ENCODE data around the gene MIF4GD. TPM values are rescaled to one million over a fixed set of nuclear protein-coding genes. Genes with fewer than 3 reads are reported as not detected.

The MIF4GD gene
- polyA plus RNA-seq, 2 of the 4 experiments (the other 2 are of a cell fraction), result 23.9 to 61.0 TPM

DNA sequence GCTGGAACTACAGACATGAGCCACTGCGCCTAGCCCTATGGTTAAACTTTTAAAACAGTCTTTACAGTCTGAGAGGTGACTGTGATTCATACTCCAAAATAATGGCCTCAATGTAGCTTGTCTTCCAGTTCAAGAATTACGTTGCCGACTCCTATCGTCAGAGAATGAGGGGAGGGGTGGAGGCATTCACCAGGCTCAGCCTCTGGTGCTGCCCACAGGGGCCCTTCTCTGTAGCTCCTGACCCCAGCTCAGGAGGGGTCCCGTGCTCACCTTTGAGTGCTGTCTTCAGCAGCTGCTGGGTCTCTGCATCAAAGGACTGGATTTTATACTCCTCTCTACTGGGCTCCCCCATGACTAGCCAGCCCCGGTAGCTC, 1.2 kb downstream of the MIF4GD start:
- ATAC-seq (peak in 1 of 2 experiments; percentile 9; a peak in 3 of 6 replicates), FAIRE-seq (no peak)

DNA sequence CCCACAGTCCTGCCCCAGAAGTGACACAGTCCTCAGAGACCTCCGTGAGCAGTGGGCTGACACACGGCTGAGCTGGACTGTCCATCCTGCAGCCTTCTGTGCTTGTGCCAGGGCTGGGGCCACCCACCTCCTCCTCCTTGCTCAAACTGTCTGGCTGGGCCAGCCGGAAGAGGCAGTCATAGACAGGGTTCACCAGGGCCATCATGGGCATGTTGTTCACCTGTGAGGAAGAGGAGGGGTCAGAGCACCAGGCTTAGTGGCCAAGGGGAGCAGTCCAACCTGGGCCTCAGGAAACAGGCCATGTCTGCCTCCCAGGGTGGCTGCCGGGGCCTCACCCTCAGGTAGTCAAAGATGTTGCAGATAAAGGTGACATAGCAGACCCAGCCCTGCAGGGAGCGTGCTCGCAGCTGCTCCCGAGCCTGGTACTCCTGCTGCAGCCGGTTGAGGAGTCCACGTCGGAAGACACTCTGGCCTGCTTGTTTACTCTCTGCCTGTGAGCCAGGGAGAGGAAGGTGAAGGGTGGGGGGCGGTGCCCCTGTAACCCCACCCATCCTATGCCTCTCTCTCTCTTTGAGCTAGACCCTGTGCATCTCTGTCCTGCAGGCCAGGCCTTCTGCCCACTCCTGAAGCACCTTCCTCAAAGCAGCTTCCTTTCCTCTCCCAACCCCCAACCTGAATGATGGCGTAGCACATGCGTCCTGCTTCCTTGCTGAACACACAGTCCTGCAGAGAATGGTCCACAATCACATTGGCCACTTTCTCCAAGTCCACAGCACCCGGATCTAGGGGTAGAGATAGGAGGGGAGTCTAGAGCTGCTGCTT, 3.4 kb downstream of the MIF4GD start:
- CTCF ChIA-PET, result interaction anchor here (0.6 to 8.4 kb wide), 11 partner anchors 15 to 208 kb away, joined by 3 to 110 read pairs (median 3); partner anchors contain the start of gene GRB2
- 59% methylated on average over 14 of the region's 14 CpGs for WGBS (ENCODE audit: missing lambda C conversion rate)
- Histone ChIP-seq H3K4me2 (no peak overlapping the region), H3K27ac (no peak overlapping the region), H3K9me3 (no peaks in the 10 kb centered on the region), H3K4me3 (no peak overlapping the region), H3K4me1 (peaks cover 30% of the 10 kb centered on the region)
- peak in 1 of 2 experiments; percentile 68 for DNase-seq (ENCODE audit: low read depth in 1 of 2, low spot score in 1 of 2)
- FAIRE-seq, result no peak
- POLR2A ChIA-PET, result interaction anchor here (0.9 kb wide), 1 partner anchor 138 kb away, joined by 3 read pairs; the partner anchor contains the start of gene GRB2
- ATAC-seq, result peak in 1 of 2 experiments; percentile 33; a peak in 3 of 6 replicates
- no peak for TF ChIP-seq TP53 (CRISPR knock-in tag; IDR thresholded peaks at IDR 0.05)
- no peak for TF ChIP-seq MYC (IDR thresholded peaks at IDR 0.05; ENCODE audit: borderline replicate concordance, low read length)
- TF ChIP-seq EHMT2 (IDR thresholded peaks at IDR 0.05; ENCODE audit: low read depth), result no peak
- no peak for TF ChIP-seq BHLHE40 (IDR thresholded peaks at IDR 0.05; ENCODE audit: low read depth, low read length)
- TF ChIP-seq, protein P1, sequence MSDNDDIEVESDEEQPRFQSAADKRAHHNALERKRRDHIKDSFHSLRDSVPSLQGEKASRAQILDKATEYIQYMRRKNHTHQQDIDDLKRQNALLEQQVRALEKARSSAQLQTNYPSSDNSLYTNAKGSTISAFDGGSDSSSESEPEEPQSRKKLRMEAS (IDR thresholded peaks at IDR 0.05), result no peak; the same call in 1 of the 2 replicates
- TF ChIP-seq JUN (IDR thresholded peaks at IDR 0.05), result peak in 1 of 2 experiments; percentile 44; a peak in 1 of 5 replicates
- no peak for TF ChIP-seq HOXB13 (CRISPR knock-in tag; IDR thresholded peaks at IDR 0.05; ENCODE audit: low read depth)
- TF ChIP-seq TFCP2L1 (CRISPR knock-in tag; IDR thresholded peaks at IDR 0.05), result no peak
- TF ChIP-seq EHF (CRISPR knock-in tag; IDR thresholded peaks at IDR 0.05), result no peak
- TF ChIP-seq, protein P2, sequence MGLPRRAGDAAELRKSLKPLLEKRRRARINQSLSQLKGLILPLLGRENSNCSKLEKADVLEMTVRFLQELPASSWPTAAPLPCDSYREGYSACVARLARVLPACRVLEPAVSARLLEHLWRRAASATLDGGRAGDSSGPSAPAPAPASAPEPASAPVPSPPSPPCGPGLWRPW (IDR thresholded peaks at IDR 0.05), result no peak
- no peak for TF ChIP-seq ATOH8 (CRISPR knock-in tag; IDR thresholded peaks at IDR 0.05; ENCODE audit: low read depth)
- no peak for TF ChIP-seq RFX5 (IDR thresholded peaks at IDR 0.05)
- no peak for TF ChIP-seq EP300 (IDR thresholded peaks at IDR 0.05)
- TF ChIP-seq PHF8 (IDR thresholded peaks at IDR 0.05; ENCODE audit: borderline replicate concordance, low read depth), result no peak
- TF ChIP-seq KDM5A (IDR thresholded peaks at IDR 0.05), result no peak
- TF ChIP-seq, protein P3, sequence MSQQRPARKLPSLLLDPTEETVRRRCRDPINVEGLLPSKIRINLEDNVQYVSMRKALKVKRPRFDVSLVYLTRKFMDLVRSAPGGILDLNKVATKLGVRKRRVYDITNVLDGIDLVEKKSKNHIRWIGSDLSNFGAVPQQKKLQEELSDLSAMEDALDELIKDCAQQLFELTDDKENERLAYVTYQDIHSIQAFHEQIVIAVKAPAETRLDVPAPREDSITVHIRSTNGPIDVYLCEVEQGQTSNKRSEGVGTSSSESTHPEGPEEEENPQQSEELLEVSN (IDR thresholded peaks at IDR 0.05; ENCODE audit: borderline replicate concordance, low read depth), result no peak
- TF ChIP-seq CBX2 (IDR thresholded peaks at IDR 0.05; ENCODE audit: borderline replicate concordance, low read depth), result no peak
- TF ChIP-seq RAD21 (conservative IDR thresholded peaks at IDR 0.05 in 1 of 2, IDR thresholded peaks at IDR 0.05 in 1 of 2), result 0 out of 5 replicates have a peak, but pooled peaks of 1 of the 2 experiments have one; percentile 24
- no peak for TF ChIP-seq NR3C1 (IDR thresholded peaks at IDR 0.05)
- no peak for TF ChIP-seq POLR2AphosphoS2 (conservative IDR thresholded peaks at IDR 0.05; ENCODE audit: low read length)
- no peak for TF ChIP-seq CEBPB (IDR thresholded peaks at IDR 0.05)
- no peak for TF ChIP-seq ZSCAN20 (CRISPR knock-in tag; IDR thresholded peaks at IDR 0.05)
- TF ChIP-seq CTCF (IDR thresholded peaks at IDR 0.05), result 0 out of 3 replicates have a peak, but pooled peaks have one; percentile 7
- TF ChIP-seq CBX8 (IDR thresholded peaks at IDR 0.05), result no peak
- TF ChIP-seq RNF2 (IDR thresholded peaks at IDR 0.05; ENCODE audit: borderline replicate concordance, low read depth), result no peak
- no peak for TF ChIP-seq MAFK (IDR thresholded peaks at IDR 0.05; ENCODE audit: partially characterized antibody)
- TF ChIP-seq USF2 (IDR thresholded peaks at IDR 0.05), result no peak
- no peak for TF ChIP-seq FOSL2 (IDR thresholded peaks at IDR 0.05)
- no peak for TF ChIP-seq FOSL2 (CRISPR knock-in tag; IDR thresholded peaks at IDR 0.05)
- TF ChIP-seq HEYL (CRISPR knock-in tag; IDR thresholded peaks at IDR 0.05), result no peak
- peak; percentile 44; the same call in 1 of the 2 replicates for TF ChIP-seq GATA3 (IDR thresholded peaks at IDR 0.05; ENCODE audit: borderline replicate concordance)
- no peak for TF ChIP-seq FOSB (CRISPR knock-in tag; IDR thresholded peaks at IDR 0.05)

More for the DNA sequence above, 1.2 kb downstream of the MIF4GD start:
- Histone ChIP-seq H3K4me3 (peak overlapping the region; percentile 93), H3K4me2 (peak overlapping the region; percentile 95), H3K4me1 (peaks cover 26% of the 10 kb centered on the region), H3K27ac (peak overlapping the region; percentile 95 to 96), H3K9me3 (no peaks in the 10 kb centered on the region)
- CTCF ChIA-PET, result interaction anchor here (0.6 to 8.4 kb wide), 31 partner anchors 9 to 308 kb away, joined by 3 to 110 read pairs (median 11); partner anchors contain the start of genes GGA3, GRB2, MRPS7 and SLC25A19
- DNase-seq (ENCODE audit: low read depth in 1 of 2, low spot score in 1 of 2), result no peak
- WGBS (ENCODE audit: missing lambda C conversion rate), result 46% methylated on average over 6 of the region's 6 CpGs
- POLR2A ChIA-PET, result interaction anchor here (0.6 to 3.5 kb wide), 7 partner anchors 8 to 136 kb away, joined by 4 to 86 read pairs (median 6); partner anchors contain the start of genes GGA3, GRB2, MRPS7 and SLC25A19
- TF ChIP-seq JUN (IDR thresholded peaks at IDR 0.05), result no peak
- TF ChIP-seq FOSL2 (IDR thresholded peaks at IDR 0.05), result no peak
- TF ChIP-seq FOSL2 (CRISPR knock-in tag; IDR thresholded peaks at IDR 0.05), result peak; percentile 2; the same call in 1 of the 2 replicates
